ENCODE results near the gene COL13A1.

COL13A1 gene

DNA sequence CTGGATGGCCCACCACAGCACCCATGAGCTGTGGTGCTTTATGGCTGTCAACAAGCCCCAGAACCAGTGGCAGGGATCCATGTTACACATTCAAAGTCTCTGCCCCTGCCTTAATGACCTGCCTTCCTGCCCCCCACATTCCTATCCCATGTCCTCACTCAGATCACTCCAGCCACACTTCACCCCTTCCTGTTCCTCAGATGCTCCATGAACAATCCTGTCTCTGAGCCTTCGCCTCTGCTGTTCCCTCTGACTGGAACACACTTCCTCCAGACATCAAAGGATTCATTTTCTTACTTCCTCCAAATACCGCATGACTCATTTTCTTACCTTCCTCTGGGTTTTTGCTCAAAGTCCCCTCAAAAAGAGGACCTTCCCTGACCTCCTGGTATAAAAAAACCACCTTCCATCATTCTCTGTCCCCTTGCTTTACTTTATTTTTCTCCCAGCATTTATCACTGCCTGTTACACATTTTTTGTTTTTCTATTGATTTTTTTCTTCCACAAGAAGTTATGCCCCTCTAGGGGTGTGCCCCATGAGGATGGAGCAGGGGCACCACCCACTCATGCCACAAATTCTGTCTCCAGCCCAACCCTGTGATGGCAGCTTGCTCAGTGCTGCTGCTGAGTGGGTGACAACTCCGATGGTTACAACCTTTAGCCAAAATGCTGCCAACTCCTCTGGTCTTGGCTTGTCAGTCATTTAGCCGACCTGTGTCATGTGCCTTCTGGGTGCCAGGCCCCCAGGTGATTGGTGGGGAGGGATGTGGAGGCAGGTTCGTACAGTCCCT lies 18.2 kb downstream of the COL13A1 start:
- Mint-ChIP-seq H3K36me3 (ENCODE audit: low read depth) (no peaks in the 10 kb centered on the region), H3K27ac (no peak overlapping the region), H3K4me3 (no peak overlapping the region), H3K4me1 (ENCODE audit: low read depth) (peaks cover 13% of the 10 kb centered on the region), H3K27me3 (peaks cover 6% of the 10 kb centered on the region), H3K9me3 (no peaks in the 10 kb centered on the region)
- no peak for DNase-seq

GRCh38 chr10:69820817-69821216 lies 19.1 kb downstream of the COL13A1 start:
- no peak overlapping the region for H3K4me3 Mint-ChIP-seq
- no peak for DNase-seq
- no peak overlapping the region for H3K27ac Mint-ChIP-seq
- H3K4me1 Mint-ChIP-seq (ENCODE audit: low read depth) = peaks cover 13% of the 10 kb centered on the region
- no peaks in the 10 kb centered on the region for H3K9me3 Mint-ChIP-seq
- peaks cover 6% of the 10 kb centered on the region for H3K27me3 Mint-ChIP-seq
- H3K36me3 Mint-ChIP-seq (ENCODE audit: low read depth) = no peaks in the 10 kb centered on the region

- H3K4me1 Mint-ChIP-seq (ENCODE audit: low read depth) = no peaks in the 10 kb centered on the region
- peaks cover 23% of the 10 kb centered on the region for H3K27me3 Mint-ChIP-seq
- H3K36me3 Mint-ChIP-seq (ENCODE audit: low read depth) = no peaks in the 10 kb centered on the region
- no peak for DNase-seq
- H3K4me3 Mint-ChIP-seq = no peak overlapping the region
- no peaks in the 10 kb centered on the region for H3K9me3 Mint-ChIP-seq
- H3K27ac Mint-ChIP-seq = no peak overlapping the region
Measured at GRCh38 chr10:69825604-69826003, 23.9 kb downstream of the COL13A1 start.

- H3K27me3 Mint-ChIP-seq = peaks cover 23% of the 10 kb centered on the region
Measured at GRCh38 chr10:69826094-69826493, 24.4 kb downstream of the COL13A1 start.

DNA sequence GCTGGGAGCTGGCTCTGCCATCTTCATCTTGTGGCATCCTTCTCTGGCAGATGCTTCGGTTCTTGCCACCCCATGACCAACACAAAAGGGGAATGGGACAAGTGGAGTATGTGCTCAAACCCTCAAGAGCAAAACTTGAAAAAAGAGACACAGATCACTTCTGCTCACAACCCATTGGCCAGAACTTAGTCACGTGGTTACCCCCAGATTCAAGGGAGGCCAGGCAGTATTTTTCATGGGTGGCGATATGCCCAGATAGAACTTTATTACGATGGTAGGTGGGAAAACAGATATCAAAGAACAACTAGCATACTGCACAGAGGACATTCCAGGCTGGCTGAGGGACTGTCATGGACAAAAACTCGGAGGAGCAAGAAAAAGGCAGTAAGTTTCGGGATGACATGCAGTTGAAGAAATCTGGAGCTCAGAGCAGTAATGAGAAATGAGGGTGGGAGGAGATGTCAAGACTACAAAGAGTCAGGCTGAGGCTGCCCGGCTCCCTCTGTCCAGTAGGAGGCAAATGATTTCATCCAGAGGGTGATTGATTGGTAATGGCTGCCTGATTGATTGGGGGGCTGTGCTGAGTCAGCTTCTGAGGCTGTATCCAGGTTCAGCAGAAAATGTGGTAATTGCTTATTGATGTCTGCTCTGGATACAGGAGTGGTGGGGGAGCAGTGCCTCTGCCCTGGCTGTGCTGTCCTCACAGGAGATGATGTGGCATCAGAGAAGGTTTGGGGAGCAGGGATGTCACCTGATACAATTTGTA lies 25.3 kb downstream of the COL13A1 start:
- Mint-ChIP-seq H3K36me3 (ENCODE audit: low read depth) (no peaks in the 10 kb centered on the region), H3K27ac (no peak overlapping the region)

More at GRCh38 chr10:69826094-69826493, 24.4 kb downstream of the COL13A1 start:
- Mint-ChIP-seq H3K4me3 (no peak overlapping the region), H3K36me3 (ENCODE audit: low read depth) (no peaks in the 10 kb centered on the region), H3K27ac (no peak overlapping the region), H3K9me3 (no peaks in the 10 kb centered on the region), H3K4me1 (ENCODE audit: low read depth) (no peaks in the 10 kb centered on the region)
- DNase-seq = no peak

GRCh38 chr10:69828144-69828870 lies 26.6 kb downstream of the COL13A1 start:
- Mint-ChIP-seq H3K36me3 (ENCODE audit: low read depth) (no peaks in the 10 kb centered on the region), H3K27ac (no peak overlapping the region), H3K9me3 (no peaks in the 10 kb centered on the region), H3K4me1 (ENCODE audit: low read depth) (no peaks in the 10 kb centered on the region), H3K27me3 (peaks cover 23% of the 10 kb centered on the region), H3K4me3 (no peak overlapping the region)
- no peak for DNase-seq

More for the DNA sequence above, 25.3 kb downstream of the COL13A1 start:
- Mint-ChIP-seq H3K9me3 (no peaks in the 10 kb centered on the region), H3K27me3 (peaks cover 23% of the 10 kb centered on the region), H3K4me3 (no peak overlapping the region), H3K4me1 (ENCODE audit: low read depth) (no peaks in the 10 kb centered on the region)
- no peak for DNase-seq

DNA sequence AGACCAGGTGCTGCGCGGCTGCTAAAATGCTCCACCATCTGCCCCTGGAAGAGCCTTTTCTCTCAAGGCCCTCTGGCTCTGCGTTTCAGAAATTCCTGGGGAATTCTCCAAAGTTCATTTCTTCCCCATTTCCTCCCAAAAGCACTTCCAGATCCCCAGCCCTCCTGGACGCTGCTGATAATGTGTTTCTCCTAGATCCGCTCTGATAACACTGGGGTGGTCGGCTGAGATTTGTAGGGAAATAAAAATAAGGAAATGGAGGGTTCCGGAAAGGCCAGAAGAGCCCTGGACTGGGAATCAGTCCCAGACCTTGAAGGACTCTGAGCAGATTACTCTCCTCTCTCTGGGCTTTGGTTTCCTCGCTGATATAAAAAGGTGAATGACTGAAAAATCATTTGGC lies 28.1 kb downstream of the COL13A1 start:
- H3K4me3 Mint-ChIP-seq = no peak overlapping the region
- peaks cover 24% of the 10 kb centered on the region for H3K27me3 Mint-ChIP-seq
- H3K27ac Mint-ChIP-seq = no peak overlapping the region
- H3K4me1 Mint-ChIP-seq (ENCODE audit: low read depth) = no peaks in the 10 kb centered on the region
- DNase-seq = no peak
- H3K36me3 Mint-ChIP-seq (ENCODE audit: low read depth) = no peaks in the 10 kb centered on the region
- H3K9me3 Mint-ChIP-seq = no peaks in the 10 kb centered on the region

- Mint-ChIP-seq H3K4me1 (ENCODE audit: low read depth) (no peaks in the 10 kb centered on the region), H3K36me3 (ENCODE audit: low read depth) (no peaks in the 10 kb centered on the region), H3K4me3 (no peak overlapping the region), H3K27me3 (peaks cover 29% of the 10 kb centered on the region), H3K9me3 (no peaks in the 10 kb centered on the region), H3K27ac (no peak overlapping the region)
- no peak for DNase-seq
Measured at GRCh38 chr10:69831231-69831855, 29.6 kb downstream of the COL13A1 start.

- H3K4me3 Mint-ChIP-seq = no peak overlapping the region
- no peaks in the 10 kb centered on the region for H3K4me1 Mint-ChIP-seq (ENCODE audit: low read depth)
- peaks cover 13% of the 10 kb centered on the region for H3K27me3 Mint-ChIP-seq
- no peaks in the 10 kb centered on the region for H3K36me3 Mint-ChIP-seq (ENCODE audit: low read depth)
- H3K9me3 Mint-ChIP-seq = no peaks in the 10 kb centered on the region
- H3K27ac Mint-ChIP-seq = no peak overlapping the region
- no peak for DNase-seq
Measured at GRCh38 chr10:69835233-69835632, 33.5 kb downstream of the COL13A1 start.

- H3K4me3 Mint-ChIP-seq = no peak overlapping the region
- H3K27ac Mint-ChIP-seq = no peak overlapping the region
- H3K27me3 Mint-ChIP-seq = peaks cover 13% of the 10 kb centered on the region
- H3K9me3 Mint-ChIP-seq = no peaks in the 10 kb centered on the region
- DNase-seq = no peak
- no peaks in the 10 kb centered on the region for H3K36me3 Mint-ChIP-seq (ENCODE audit: low read depth)
- H3K4me1 Mint-ChIP-seq (ENCODE audit: low read depth) = no peaks in the 10 kb centered on the region
Measured at GRCh38 chr10:69835875-69836730, 34.4 kb downstream of the COL13A1 start.

DNA sequence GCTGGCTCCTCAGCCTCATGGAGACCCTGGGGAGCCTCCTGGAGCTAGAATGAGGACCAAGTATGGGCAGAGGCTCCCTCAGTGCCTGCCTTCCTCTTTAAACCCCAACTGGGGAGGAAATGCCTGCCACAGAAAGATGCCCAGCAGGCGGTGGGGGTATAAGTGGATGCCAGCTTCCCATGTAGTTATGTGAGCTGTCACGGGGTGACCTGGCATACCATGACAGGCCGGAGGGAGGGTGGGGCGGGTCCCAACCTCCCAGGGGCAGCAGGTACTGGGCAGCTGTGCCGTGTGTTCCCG lies 35.0 kb downstream of the COL13A1 start:
- peaks cover 3% of the 10 kb centered on the region for H3K4me1 Mint-ChIP-seq (ENCODE audit: low read depth)
- no peak overlapping the region for H3K27ac Mint-ChIP-seq
- no peaks in the 10 kb centered on the region for H3K36me3 Mint-ChIP-seq (ENCODE audit: low read depth)
- H3K4me3 Mint-ChIP-seq = no peak overlapping the region
- no peak for DNase-seq
- H3K9me3 Mint-ChIP-seq = no peaks in the 10 kb centered on the region
- H3K27me3 Mint-ChIP-seq = peaks cover 13% of the 10 kb centered on the region

- H3K4me1 Mint-ChIP-seq (ENCODE audit: low read depth) = peaks cover 9% of the 10 kb centered on the region
- no peak for DNase-seq
- no peaks in the 10 kb centered on the region for H3K9me3 Mint-ChIP-seq
- H3K4me3 Mint-ChIP-seq = no peak overlapping the region
- H3K27me3 Mint-ChIP-seq = peaks cover 13% of the 10 kb centered on the region
- H3K36me3 Mint-ChIP-seq (ENCODE audit: low read depth) = no peaks in the 10 kb centered on the region
- no peak overlapping the region for H3K27ac Mint-ChIP-seq
Measured at GRCh38 chr10:69837261-69837660, 35.6 kb downstream of the COL13A1 start.

- DNase-seq = no peak
- no peak overlapping the region for H3K27ac Mint-ChIP-seq
- peaks cover 12% of the 10 kb centered on the region for H3K4me1 Mint-ChIP-seq (ENCODE audit: low read depth)
- H3K36me3 Mint-ChIP-seq (ENCODE audit: low read depth) = no peaks in the 10 kb centered on the region
- H3K4me3 Mint-ChIP-seq = no peak overlapping the region
- peaks cover 13% of the 10 kb centered on the region for H3K27me3 Mint-ChIP-seq
- no peaks in the 10 kb centered on the region for H3K9me3 Mint-ChIP-seq
Measured at GRCh38 chr10:69838418-69838817, 36.7 kb downstream of the COL13A1 start.

- peaks cover 16% of the 10 kb centered on the region for H3K27me3 Mint-ChIP-seq
- H3K4me1 Mint-ChIP-seq (ENCODE audit: low read depth) = peaks cover 12% of the 10 kb centered on the region
- no peak for DNase-seq
- H3K36me3 Mint-ChIP-seq (ENCODE audit: low read depth) = no peaks in the 10 kb centered on the region
- no peaks in the 10 kb centered on the region for H3K9me3 Mint-ChIP-seq
- no peak overlapping the region for H3K27ac Mint-ChIP-seq
- no peak overlapping the region for H3K4me3 Mint-ChIP-seq
Measured at GRCh38 chr10:69838853-69839252, 37.1 kb downstream of the COL13A1 start.
